Endothelial cell of umbilical vein (primary cell): ENCODE measurements around the gene BRAT1. TPM values are rescaled to one million over a fixed set of nuclear protein-coding genes. Genes with fewer than 3 reads are reported as not detected.

Source experiments
- BruUV-seq: library from RNA; stranded (reverse); fragments of 400-500 nt; replicated peaks from 2 replicates; lab custom pipeline; 2021; lab: Mats Ljungman, UMichigan
- CTCF ChIA-PET: fragments of 300-600, 350-600 bp; sonication (Branson Sonifier 250); formaldehyde crosslinking; loops from one replicate; lab custom pipeline; 2021; ENCODE audit warnings: antibody characterized with exemption, inconsistent platforms; lab: Charles Lee
- POLR2A ChIA-PET: fragments of 300-600, 350-600 bp; sonication (Branson Sonifier 250); formaldehyde crosslinking; loops from one replicate; lab custom pipeline; 2021; ENCODE audit warnings: antibody characterized with exemption, inconsistent platforms; lab: Charles Lee
- DNase-seq: peaks from one replicate; pipeline ENCODE4 v3.0.0-alpha.2; 2011; ENCODE audit warnings: low read depth, low spot score
- FAIRE-seq: peaks from 2 replicates; lab custom pipeline; 2011; peaks lifted over from hg19 to GRCh38; lab: Jason Lieb, UNC
- H2AFZ ChIP-seq: 2 replicates; pipeline ENCODE4 v1.6.0; 2012; ENCODE audit warnings: low read depth, low read length, control low read depth, inconsistent platforms
- H3K27ac ChIP-seq: 2 replicates; pipeline ENCODE4 v1.5.1; 2011; ENCODE audit warnings: low read depth, mild to moderate bottlenecking, control low read depth, low read length, moderate library complexity; ENCODE audit not compliant: insufficient read depth
- H3K27me3 ChIP-seq, 2 experiments: 2 replicates each; pipeline versions ENCODE4 v1.6.0 to v1.6.1; 2011; ENCODE audit warnings: low read length in 2 of 2, mixed read lengths in 1 of 2; ENCODE audit not compliant: control insufficient read depth in 2 of 2, insufficient read depth in 2 of 2
- H3K36me3 ChIP-seq, 2 experiments: 2 replicates in 1 of 2; 3 replicates in 1 of 2; pipeline ENCODE4 v1.5.1; 2011; ENCODE audit warnings: low read length in 2 of 2, mild to moderate bottlenecking in 1 of 2, moderate library complexity in 1 of 2; ENCODE audit not compliant: control insufficient read depth in 2 of 2, insufficient read depth in 2 of 2; ENCODE audit errors: extremely low read depth in 1 of 2
- H3K4me1 ChIP-seq: 3 replicates; pipeline ENCODE4 v1.5.1; 2011; ENCODE audit warnings: mild to moderate bottlenecking, low read length; ENCODE audit not compliant: control insufficient read depth, insufficient read depth; ENCODE audit errors: extremely low read depth
- H3K4me2 ChIP-seq: 2 replicates; pipeline ENCODE4 v1.6.1; 2011; ENCODE audit warnings: low read length, control low read depth, mixed read lengths; ENCODE audit not compliant: insufficient read depth
- H3K4me3 ChIP-seq, 3 experiments: fragments of 200-600 bp in 1 of 3; sonication (generic), shearing (Covaris generic) in 1 of 3; replicated peaks in 1 of 3; 2 replicates each; pipeline ENCODE4 v1.5.1; 2011 to 2016; ENCODE audit warnings: control low read depth in 3 of 3, low read length in 3 of 3, mild to moderate bottlenecking in 2 of 3, inconsistent platforms in 1 of 3, low read depth in 1 of 3, moderate library complexity in 1 of 3; ENCODE audit not compliant: insufficient read depth in 1 of 3
- H3K79me2 ChIP-seq: 2 replicates; pipeline ENCODE4 v1.6.0; 2012; ENCODE audit warnings: low read length, inconsistent platforms; ENCODE audit not compliant: control insufficient read depth, insufficient read depth
- H3K9ac ChIP-seq: replicated peaks from 2 replicates; pipeline ENCODE3; 2011; ENCODE audit warnings: low read length, control low read depth; ENCODE audit not compliant: insufficient read depth; ENCODE audit errors: extremely low read depth
- H3K9me1 ChIP-seq: replicated peaks from 3 replicates; pipeline ENCODE4 v1.6.0; 2011; ENCODE audit warnings: mild to moderate bottlenecking, low read length; ENCODE audit not compliant: control insufficient read depth, insufficient read depth; ENCODE audit errors: extremely low read depth
- H3K9me3 ChIP-seq: replicated peaks from 2 replicates; pipeline ENCODE4 v1.5.1; 2012; ENCODE audit warnings: low read length, inconsistent platforms; ENCODE audit not compliant: control insufficient read depth, insufficient read depth
- H4K20me1 ChIP-seq: replicated peaks from 2 replicates; pipeline ENCODE3; 2011; ENCODE audit warnings: mild to moderate bottlenecking, low read length; ENCODE audit not compliant: control insufficient read depth, insufficient read depth; ENCODE audit errors: extremely low read depth
- EZH2 ChIP-seq: IDR thresholded peaks from 2 replicates; pipeline ENCODE4 v1.6.1; 2012; ENCODE audit warnings: borderline replicate concordance, low read depth, mild to moderate bottlenecking, moderate library complexity, low read length, inconsistent platforms; ENCODE audit not compliant: severe bottlenecking
- FOS ChIP-seq: IDR thresholded peaks from 2 replicates; pipeline ENCODE4 v1.6.1; 2011; ENCODE audit warnings: mild to moderate bottlenecking, low read length, moderate library complexity, borderline replicate concordance; ENCODE audit not compliant: insufficient read depth
- GATA2 ChIP-seq: IDR thresholded peaks from 2 replicates; pipeline ENCODE4 v1.7.0; 2011; ENCODE audit warnings: low read depth, mild to moderate bottlenecking, moderate library complexity, mixed read lengths, low read length; ENCODE audit not compliant: insufficient read length, insufficient read depth
- JUN ChIP-seq: IDR thresholded peaks from 2 replicates; pipeline ENCODE4 v1.6.1; 2011; ENCODE audit warnings: borderline replicate concordance, low read depth; ENCODE audit not compliant: insufficient read length, insufficient read depth
- MYC ChIP-seq: IDR thresholded peaks from one replicate; pipeline ENCODE4 v1.6.1; 2011; ENCODE audit warnings: mild to moderate bottlenecking, low read depth, low read length
- POLR2A ChIP-seq: IDR thresholded peaks from 2 replicates; pipeline ENCODE4 v1.6.1; 2012; ENCODE audit warnings: low read depth, mild to moderate bottlenecking, control low read depth, low read length
- POLR2AphosphoS5 ChIP-seq: IDR thresholded peaks from 2 replicates; pipeline ENCODE4 v1.6.1; 2012; ENCODE audit warnings: low read depth, mild to moderate bottlenecking, control low read depth, low read length, moderate library complexity; ENCODE audit not compliant: insufficient read depth
- dilution Hi-C: fragments of 300-500 bp; cut with MboI; formaldehyde crosslinking; loops from one replicate; pipeline ENCODE4 v1.15.0; 2019; ENCODE audit warnings: low sequenced_read_pairs; ENCODE audit not compliant: extremely low pct_ligation_motif_present
- intact Hi-C: fragments of 100-400 bp; cut with micrococcal nuclease; formaldehyde crosslinking; loops from one replicate; pipeline ENCODE4 v1.10.0; 2022
- polyA plus RNA-seq, 4 experiments: library from polyadenylated mRNA; depleted of rRNA in 3 of 4; stranded (reverse) in 3 of 4; unstranded in 1 of 4; fragments of >200 nt; gene quantifications; 2 replicates each; pipeline versions ENCODE4 v1.2.1 to v1.2.3, GENCODE V29; 2011 to 2012; ENCODE audit warnings: missing spikeins in 1 of 4
- total RNA-seq: library from RNA; stranded (reverse); gene quantifications from 2 replicates; pipeline ENCODE4 v1.2.3, GENCODE V29; 2021
- TF ChIP-seq, protein P1 (sequence below), 2 donors: IDR thresholded peaks; 1 replicate in 1 of 2; 2 replicates in 1 of 2; pipeline ENCODE4 v1.5.1; 2011; ENCODE audit warnings: low read length in 2 of 2, mild to moderate bottlenecking in 2 of 2, moderate library complexity in 2 of 2, control low read depth in 1 of 2, inconsistent platforms in 1 of 2, low read depth in 1 of 2; ENCODE audit not compliant: insufficient read depth in 1 of 2; ENCODE audit errors: extremely low read depth in 1 of 2
- TF ChIP-seq, protein P2 (sequence below): IDR thresholded peaks from 2 replicates; pipeline ENCODE4 v1.6.1; 2011; ENCODE audit not compliant: insufficient read depth, insufficient read length

The BRAT1 gene
- total and polyA plus RNA-seq, 2 donors (not counting 3 experiments of a cell fraction or from before 2014, with no cell fraction given) = 31.1 to 31.6 TPM

GRCh38 chr7:2553831-2554581 lies 1.3 kb downstream of the BRAT1 start:
- dilution Hi-C loops (no loop called here), intact Hi-C loops (loop anchor here (2.0 kb wide), 3 partner anchors 25 to 79 kb away; no protein-coding TSS in a partner anchor)
- H3K9me1 ChIP-seq = no peaks in the 10 kb centered on the region
- no peak overlapping the region for H3K9ac ChIP-seq
- TF ChIP-seq POLR2AphosphoS5 = no peak
- no peak for TF ChIP-seq MYC
- TF ChIP-seq POLR2A = no peak
- TF ChIP-seq GATA2 = no peak
- TF ChIP-seq EZH2 = no peak
- TF ChIP-seq, protein P1, sequence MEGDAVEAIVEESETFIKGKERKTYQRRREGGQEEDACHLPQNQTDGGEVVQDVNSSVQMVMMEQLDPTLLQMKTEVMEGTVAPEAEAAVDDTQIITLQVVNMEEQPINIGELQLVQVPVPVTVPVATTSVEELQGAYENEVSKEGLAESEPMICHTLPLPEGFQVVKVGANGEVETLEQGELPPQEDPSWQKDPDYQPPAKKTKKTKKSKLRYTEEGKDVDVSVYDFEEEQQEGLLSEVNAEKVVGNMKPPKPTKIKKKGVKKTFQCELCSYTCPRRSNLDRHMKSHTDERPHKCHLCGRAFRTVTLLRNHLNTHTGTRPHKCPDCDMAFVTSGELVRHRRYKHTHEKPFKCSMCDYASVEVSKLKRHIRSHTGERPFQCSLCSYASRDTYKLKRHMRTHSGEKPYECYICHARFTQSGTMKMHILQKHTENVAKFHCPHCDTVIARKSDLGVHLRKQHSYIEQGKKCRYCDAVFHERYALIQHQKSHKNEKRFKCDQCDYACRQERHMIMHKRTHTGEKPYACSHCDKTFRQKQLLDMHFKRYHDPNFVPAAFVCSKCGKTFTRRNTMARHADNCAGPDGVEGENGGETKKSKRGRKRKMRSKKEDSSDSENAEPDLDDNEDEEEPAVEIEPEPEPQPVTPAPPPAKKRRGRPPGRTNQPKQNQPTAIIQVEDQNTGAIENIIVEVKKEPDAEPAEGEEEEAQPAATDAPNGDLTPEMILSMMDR (IDR thresholded peaks at IDR 0.05; ENCODE audit: extremely low read depth in 1 of 2, insufficient read depth in 1 of 2, low read depth in 1 of 2, low read length in 2 of 2) = no peak
- no peak for TF ChIP-seq JUN
- TF ChIP-seq, protein P2, sequence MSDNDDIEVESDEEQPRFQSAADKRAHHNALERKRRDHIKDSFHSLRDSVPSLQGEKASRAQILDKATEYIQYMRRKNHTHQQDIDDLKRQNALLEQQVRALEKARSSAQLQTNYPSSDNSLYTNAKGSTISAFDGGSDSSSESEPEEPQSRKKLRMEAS = no peak
- no peak for TF ChIP-seq FOS
- H3K79me2 ChIP-seq = peaks cover 13% of the 10 kb centered on the region
- peak overlapping the region in 1 of 3 experiments; percentile 81 for H3K4me3 ChIP-seq
- BruUV-seq = TSS peak; percentile 20
- no peak overlapping the region for H3K27ac ChIP-seq
- H3K4me2 ChIP-seq = peak overlapping the region; percentile 64
- DNase-seq (no peak), FAIRE-seq (no peak)
- H3K9me3 ChIP-seq = no peaks in the 10 kb centered on the region
- H4K20me1 ChIP-seq = no peaks in the 10 kb centered on the region
- H3K27me3 ChIP-seq = no peaks in the 10 kb centered on the region
- peaks cover 9% of the 10 kb centered on the region for H3K4me1 ChIP-seq
- H2AFZ ChIP-seq = no peak overlapping the region
- H3K36me3 ChIP-seq = peaks cover 0 to 2% of the 10 kb centered on the region in 2 experiments
- ChIA-PET CTCF (no interaction called here), POLR2A (no interaction called here)
